Smooth muscle cell (in vitro differentiated cells): Measurements from ENCODE around the gene CD248. TPM values are rescaled to one million over a fixed set of nuclear protein-coding genes. Genes with fewer than 3 reads are reported as not detected.

ENCODE experiments used
- DNase-seq: peaks from one replicate; lab custom pipeline; 2025; ENCODE audit not compliant: unreplicated experiment; lab: John Stamatoyannopoulos, UW
- H2AFZ ChIP-seq: fragments of 200-600 bp; sonication (generic); 2 replicates; pipeline ENCODE4 v1.6.0; 2016; ENCODE audit warnings: antibody characterized with exemption, low read depth, mild to moderate bottlenecking
- H3F3A ChIP-seq: fragments of 200-600 bp; sonication (generic); 2 replicates; pipeline ENCODE4 v1.6.0; 2017; ENCODE audit warnings: antibody characterized with exemption, low read depth
- H3K27ac ChIP-seq: fragments of 200-600 bp; sonication (generic); 2 replicates; pipeline ENCODE4 v1.5.1; 2016; ENCODE audit warnings: low read depth, mild to moderate bottlenecking
- H3K27me3 ChIP-seq: fragments of 200-600 bp; sonication (generic); 2 replicates; pipeline ENCODE4 v1.6.1; 2016; ENCODE audit warnings: low read depth, mild to moderate bottlenecking
- H3K36me3 ChIP-seq: fragments of 200-600 bp; sonication (generic); 2 replicates; pipeline ENCODE4 v1.5.1; 2016; ENCODE audit warnings: low read depth
- H3K4me1 ChIP-seq: fragments of 200-600 bp; sonication (generic); 2 replicates; pipeline ENCODE4 v1.5.1; 2016; ENCODE audit warnings: low read depth
- H3K4me2 ChIP-seq: fragments of 200-600 bp; sonication (generic); 2 replicates; pipeline ENCODE4 v1.6.0; 2016; ENCODE audit warnings: mild to moderate bottlenecking
- H3K4me3 ChIP-seq: fragments of 200-600 bp; sonication (generic); 2 replicates; pipeline ENCODE4 v1.5.1; 2016; ENCODE audit warnings: mild to moderate bottlenecking
- H3K79me2 ChIP-seq: fragments of 200-600 bp; sonication (generic); 2 replicates; pipeline ENCODE4 v1.6.0; 2016; ENCODE audit warnings: low read depth, mild to moderate bottlenecking
- H3K9ac ChIP-seq: fragments of 200-600 bp; sonication (generic); 2 replicates; pipeline ENCODE4 v1.6.0; 2016; ENCODE audit warnings: low read depth
- H3K9me3 ChIP-seq: fragments of 200-600 bp; sonication (generic); replicated peaks from 2 replicates; pipeline ENCODE4 v1.5.1; 2016; ENCODE audit warnings: low read depth
- H4K20me1 ChIP-seq: fragments of 200-600 bp; sonication (generic); 2 replicates; pipeline ENCODE4 v1.6.0; 2016; ENCODE audit warnings: low read depth
- WGBS: methylation state at CpG from one replicate; pipeline ENCODE4 v1.1.7; 2016; ENCODE audit warnings: low lambda C conversion rate; 5-methylcytosine and 5-hydroxymethylcytosine counted together
- polyA plus RNA-seq: library from polyadenylated mRNA; unstranded; fragments of >200 nt; fragmentation: Nextera tagmentation; extraction: Ambion mirVana; gene quantifications from 2 replicates; pipeline ENCODE4 v1.2.1, GENCODE V29; 2016
- total RNA-seq: library from RNA; depleted of rRNA; stranded (reverse); fragments of >200 nt; gene quantifications from 2 replicates; pipeline ENCODE4 v1.2.3, GENCODE V29; 2014
- TF ChIP-seq, protein P1 (sequence below): fragments of 200-600 bp; sonication (generic); IDR thresholded peaks from 2 replicates; pipeline ENCODE4 v1.5.1; 2017; ENCODE audit warnings: borderline replicate concordance, mild to moderate bottlenecking, antibody characterized with exemption; ENCODE audit not compliant: insufficient read depth, poor library complexity, severe bottlenecking

The CD248 gene
- total and polyA plus RNA-seq, 2 experiments from 2014 or later: 35.5 to 287 TPM

DNA sequence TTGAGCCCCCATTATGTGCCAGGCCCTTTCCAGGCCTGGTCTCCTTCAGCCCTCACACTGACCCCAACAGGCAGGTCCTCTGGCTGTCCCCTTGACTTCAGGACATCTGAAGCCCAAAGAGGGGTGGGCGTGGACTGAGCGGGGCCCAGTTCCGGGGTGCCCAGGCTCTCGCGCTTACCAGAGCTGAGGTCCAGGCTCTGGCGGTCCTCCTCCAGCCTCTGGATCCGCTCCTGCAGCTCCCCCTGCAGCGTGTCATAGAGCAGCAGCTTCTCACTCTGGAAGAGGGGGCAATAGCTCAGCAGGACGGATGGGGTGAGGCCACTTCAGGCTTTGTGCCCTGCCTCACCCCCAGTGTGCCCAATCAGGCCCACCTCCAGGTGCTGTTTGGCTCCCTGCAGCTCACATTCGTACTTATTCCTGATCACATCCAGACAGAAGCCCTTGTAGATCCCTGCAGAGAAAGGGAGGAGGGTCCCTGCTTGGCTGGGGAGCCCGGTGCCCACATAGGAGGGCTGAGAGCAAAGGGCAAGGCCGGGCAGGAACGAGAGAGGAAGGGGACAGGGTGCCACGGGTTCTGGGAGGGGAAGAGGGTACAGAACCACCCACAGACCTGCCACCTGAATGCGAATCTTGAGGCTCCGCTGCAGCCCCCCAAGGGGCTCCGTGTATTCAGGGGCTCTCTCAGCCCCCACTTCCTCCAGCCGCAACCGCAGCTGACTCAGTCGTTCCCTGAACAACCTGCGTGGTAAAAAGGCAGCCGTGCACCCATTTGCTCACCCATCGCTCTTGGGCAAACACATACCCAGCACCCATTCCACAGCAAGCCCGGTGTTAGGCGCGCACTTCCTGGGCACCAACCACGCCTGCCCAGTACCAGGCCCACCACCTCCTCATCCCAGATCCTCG is 24.0 kb upstream of the CD248 start:
- no peak overlapping the region for H3K9ac ChIP-seq
- no peaks in the 10 kb centered on the region for H3K36me3 ChIP-seq
- no peaks in the 10 kb centered on the region for H3K27me3 ChIP-seq
- H3F3A ChIP-seq: peaks cover 16% of the 10 kb centered on the region
- H3K4me3 ChIP-seq: no peak overlapping the region
- H2AFZ ChIP-seq: no peak overlapping the region
- H3K27ac ChIP-seq: no peak overlapping the region
- DNase-seq: no peak
- no peaks in the 10 kb centered on the region for H3K9me3 ChIP-seq
- H4K20me1 ChIP-seq: peaks cover 4% of the 10 kb centered on the region
- peaks cover 24% of the 10 kb centered on the region for H3K79me2 ChIP-seq
- TF ChIP-seq, protein P1, sequence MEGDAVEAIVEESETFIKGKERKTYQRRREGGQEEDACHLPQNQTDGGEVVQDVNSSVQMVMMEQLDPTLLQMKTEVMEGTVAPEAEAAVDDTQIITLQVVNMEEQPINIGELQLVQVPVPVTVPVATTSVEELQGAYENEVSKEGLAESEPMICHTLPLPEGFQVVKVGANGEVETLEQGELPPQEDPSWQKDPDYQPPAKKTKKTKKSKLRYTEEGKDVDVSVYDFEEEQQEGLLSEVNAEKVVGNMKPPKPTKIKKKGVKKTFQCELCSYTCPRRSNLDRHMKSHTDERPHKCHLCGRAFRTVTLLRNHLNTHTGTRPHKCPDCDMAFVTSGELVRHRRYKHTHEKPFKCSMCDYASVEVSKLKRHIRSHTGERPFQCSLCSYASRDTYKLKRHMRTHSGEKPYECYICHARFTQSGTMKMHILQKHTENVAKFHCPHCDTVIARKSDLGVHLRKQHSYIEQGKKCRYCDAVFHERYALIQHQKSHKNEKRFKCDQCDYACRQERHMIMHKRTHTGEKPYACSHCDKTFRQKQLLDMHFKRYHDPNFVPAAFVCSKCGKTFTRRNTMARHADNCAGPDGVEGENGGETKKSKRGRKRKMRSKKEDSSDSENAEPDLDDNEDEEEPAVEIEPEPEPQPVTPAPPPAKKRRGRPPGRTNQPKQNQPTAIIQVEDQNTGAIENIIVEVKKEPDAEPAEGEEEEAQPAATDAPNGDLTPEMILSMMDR: no peak
- H3K4me2 ChIP-seq: no peak overlapping the region
- H3K4me1 ChIP-seq: peaks cover 25% of the 10 kb centered on the region
- 97% methylated on average over 28 of the region's 28 CpGs for WGBS

DNA sequence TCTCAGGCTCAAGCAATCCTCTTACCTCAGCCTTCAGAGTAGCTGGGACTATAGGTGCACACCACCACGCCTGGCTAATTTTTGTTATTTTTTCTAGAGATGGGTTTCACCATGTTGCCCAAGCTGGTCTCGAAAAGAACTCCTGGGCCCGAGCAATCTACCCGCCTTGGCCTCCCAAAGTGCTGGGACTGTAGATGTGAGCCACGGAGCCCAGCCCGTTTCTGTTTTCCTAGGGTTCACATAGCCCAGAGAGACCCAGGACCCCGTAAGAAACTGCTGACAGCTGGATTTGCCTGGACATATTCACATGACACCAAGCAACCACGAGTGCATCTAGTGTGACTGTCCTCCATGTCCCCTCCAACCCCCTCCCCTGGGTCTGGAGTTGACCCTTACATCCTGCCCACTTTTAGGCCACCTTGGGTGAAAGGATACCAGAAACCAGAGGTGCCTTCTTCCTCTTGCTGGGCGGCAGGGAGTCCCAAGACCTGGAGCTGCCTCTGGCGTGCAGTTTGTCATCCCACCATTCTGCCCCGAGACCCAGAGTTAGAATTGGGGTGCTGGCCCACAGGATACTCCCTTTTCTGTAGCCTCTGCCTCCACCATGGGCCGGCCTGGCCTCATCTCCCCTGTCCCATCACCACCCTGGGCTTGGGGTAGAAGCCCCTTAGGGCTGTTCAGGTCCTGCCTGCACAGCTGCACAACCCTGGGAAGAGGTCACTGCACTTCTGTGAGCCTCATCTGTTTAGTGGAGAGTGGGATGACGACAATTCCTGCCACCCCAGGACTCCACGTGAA is 23.0 kb upstream of the CD248 start:
- Histone ChIP-seq H3K27me3 (no peaks in the 10 kb centered on the region), H3K27ac (peak overlapping the region; percentile 31), H4K20me1 (peaks cover 4% of the 10 kb centered on the region), H3K36me3 (no peaks in the 10 kb centered on the region), H3K4me3 (no peak overlapping the region), H3K9ac (no peak overlapping the region), H3K79me2 (peaks cover 29% of the 10 kb centered on the region), H3K9me3 (no peaks in the 10 kb centered on the region), H3F3A (peaks cover 16% of the 10 kb centered on the region), H3K4me1 (peaks cover 26% of the 10 kb centered on the region), H3K4me2 (no peak overlapping the region), H2AFZ (no peak overlapping the region)
- no peak for DNase-seq
- TF ChIP-seq, protein P1: no peak
- 82% methylated on average over 14 of the region's 14 CpGs for WGBS

DNA sequence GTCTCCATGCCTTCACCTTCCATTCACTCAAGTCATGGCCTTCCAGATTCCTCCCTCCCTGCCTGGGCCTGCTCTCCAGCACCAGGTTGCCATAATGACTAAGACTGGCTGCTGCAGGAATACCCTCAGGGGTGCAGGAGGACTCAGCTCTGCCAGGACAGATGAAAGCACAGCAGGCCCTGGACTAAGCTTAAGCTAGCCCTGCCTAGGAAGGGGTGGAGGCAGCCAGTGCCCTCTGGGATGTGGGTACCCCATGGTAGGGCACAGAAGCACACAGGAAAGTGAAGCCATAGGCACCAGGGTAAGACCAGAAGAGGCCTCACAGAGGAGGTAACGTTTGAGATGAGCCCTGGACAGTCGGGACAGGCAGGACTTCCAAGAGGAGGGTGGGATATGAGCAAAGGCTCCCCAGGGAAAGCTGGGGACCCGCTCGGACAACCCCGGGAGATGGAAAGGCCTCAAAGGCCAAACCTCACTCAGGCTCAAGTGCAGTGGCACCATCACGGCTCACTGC is 22.4 kb upstream of the CD248 start:
- Histone ChIP-seq H2AFZ (no peak overlapping the region), H3K27me3 (no peaks in the 10 kb centered on the region), H3K4me1 (peaks cover 23% of the 10 kb centered on the region), H3K4me3 (no peak overlapping the region), H3K36me3 (no peaks in the 10 kb centered on the region), H3K27ac (peak overlapping the region; percentile 31), H3K9ac (no peak overlapping the region), H3F3A (peaks cover 16% of the 10 kb centered on the region), H3K4me2 (no peak overlapping the region), H3K79me2 (peaks cover 28% of the 10 kb centered on the region), H4K20me1 (peaks cover 4% of the 10 kb centered on the region), H3K9me3 (no peaks in the 10 kb centered on the region)
- TF ChIP-seq, protein P1: no peak
- DNase-seq: no peak
- WGBS: 91% methylated on average over 6 of the region's 6 CpGs
